ENCODE data around the gene RAB6B. TPM values are rescaled to one million over a fixed set of nuclear protein-coding genes. Genes with fewer than 3 reads are reported as not detected.

RAB6B gene
- total RNA-seq (1 to 10 TPM in 1 of 2 experiments, under 1 TPM in 1; 0.55 to 1.8 TPM), polyA plus RNA-seq (under 1 TPM; 0.34 to 0.37 TPM)

DNA sequence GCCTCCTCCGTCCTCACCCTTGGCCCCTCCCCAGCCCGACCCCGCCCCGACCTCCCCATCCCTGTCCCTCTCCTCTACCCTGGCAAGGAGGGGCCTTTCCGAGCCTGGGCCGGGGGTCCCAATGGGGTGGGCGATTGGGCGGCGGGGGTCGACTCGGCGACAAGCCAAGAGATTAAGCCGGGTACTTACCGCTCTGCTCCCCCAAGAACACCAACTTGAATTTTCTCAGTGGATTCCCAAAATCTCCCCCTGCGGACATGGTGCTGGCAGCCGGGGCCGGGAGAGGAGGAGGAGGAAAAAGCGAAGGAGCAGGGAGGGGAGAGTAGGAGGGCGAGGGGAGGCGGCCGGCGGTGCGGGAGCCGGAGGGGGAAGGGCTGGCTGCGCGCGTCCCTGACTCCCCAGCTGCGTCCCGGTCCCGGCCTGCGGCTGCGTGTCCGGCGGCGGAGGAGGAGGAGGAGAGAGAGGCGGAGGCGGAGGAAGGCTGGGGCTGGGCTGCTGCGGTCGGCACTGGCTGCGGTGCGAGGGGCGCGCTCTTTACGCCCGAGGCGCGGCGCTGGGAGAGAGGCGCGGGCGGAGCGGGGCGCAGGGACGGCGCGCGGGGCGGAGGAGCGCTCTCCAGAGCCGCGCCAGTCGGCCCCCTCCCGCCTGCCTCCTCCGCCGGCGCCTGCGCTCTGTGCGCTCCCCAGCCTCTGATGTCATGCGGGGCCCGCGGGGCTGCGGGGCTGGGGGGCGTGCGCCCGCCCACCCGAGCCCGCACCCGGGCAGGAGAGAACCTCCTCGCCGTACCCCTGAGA is at the start of gene RAB6B:
Gene RAB6B, minus strand, starts transcription at position 675 of the 794 bp plus-strand sequence. Its CDS starts 416 bp downstream, at position 259.
- Mint-ChIP-seq H3K4me3 (peak within 1 kb of the TSS in 5 of 8 donors; percentile 39 to 74 (median 48)), H3K36me3 (no peaks in the 10 kb centered on the region), H3K4me1 (peaks cover 0 to 18% (median 6%) of the 10 kb centered on the region in 4 donors), H3K27me3 (peaks cover 32 to 34% of the 10 kb centered on the region in 2 donors), H3K27ac (no peak within 1 kb of the TSS), H3K9me3 (no peaks in the 10 kb centered on the region)
- Histone ChIP-seq H3K27ac (ENCODE audit: low read depth, low read length) (no peak within 1 kb of the TSS), H3K4me1 (ENCODE audit: insufficient read depth, low read length) (no peaks in the 10 kb centered on the region), H3K4me3 (ENCODE audit: low read length in 2 of 2) (no peak within 1 kb of the TSS), H3K27me3 (ENCODE audit: insufficient read depth, low read length) (no peaks in the 10 kb centered on the region), H3K9me3 (ENCODE audit: control insufficient read depth in 1 of 2, low read length in 2 of 2) (no peaks in the 10 kb centered on the region), H3K36me3 (ENCODE audit: insufficient read depth, low read length) (no peaks in the 10 kb centered on the region)
- ChIA-PET POLR2A (ENCODE audit: partially characterized antibody) (no interaction called here), CTCF (ENCODE audit: partially characterized antibody) (no interaction called here)
- intact Hi-C loops (cut with micrococcal nuclease): no loop called here
- DNase-seq: no peak

DNA sequence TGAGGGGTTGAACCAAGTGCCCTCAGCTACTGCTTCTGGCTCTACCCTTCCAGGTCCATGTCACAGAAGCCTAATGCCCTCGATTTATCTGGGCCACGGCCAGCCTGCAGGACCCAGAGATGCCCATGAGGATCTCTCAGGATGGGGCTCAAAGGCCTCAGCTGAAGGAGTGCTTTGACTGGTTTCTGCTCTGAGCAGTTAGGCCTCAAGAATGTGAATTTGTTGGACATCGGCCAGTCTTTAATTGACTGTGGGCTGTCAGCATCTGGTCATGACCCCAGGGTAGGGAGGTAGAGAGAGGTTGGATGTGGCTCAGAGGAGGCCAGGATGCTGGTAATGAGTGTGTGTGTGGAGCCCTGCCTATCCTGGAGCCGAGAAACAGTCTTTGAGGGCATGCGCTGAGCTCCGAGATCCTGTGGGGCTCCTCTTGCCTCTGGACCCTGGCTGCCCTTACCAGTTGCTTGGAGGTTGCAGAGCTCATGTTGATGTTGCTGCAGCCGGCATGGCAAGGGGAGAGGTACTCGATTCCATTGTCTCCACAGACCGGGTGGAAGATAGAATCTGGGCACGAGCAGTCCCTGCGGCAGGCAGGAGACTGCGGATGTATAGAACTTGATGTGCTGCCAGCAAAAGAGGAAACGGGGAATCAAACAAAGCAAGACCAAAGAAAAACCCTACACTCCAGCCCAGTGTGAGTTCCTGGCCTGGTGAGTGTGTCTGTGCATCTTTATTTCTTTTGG is 49.1 kb upstream of the RAB6B start:
- Mint-ChIP-seq H3K27me3 (peaks cover 2 to 9% of the 10 kb centered on the region in 2 donors), H3K4me1 (peaks cover 3 to 7% (median 6%) of the 10 kb centered on the region in 4 donors), H3K4me3 (no peak overlapping the region), H3K9me3 (no peaks in the 10 kb centered on the region), H3K36me3 (no peaks in the 10 kb centered on the region), H3K27ac (no peak overlapping the region)
- no peak for DNase-seq
- POLR2A ChIA-PET (ENCODE audit: partially characterized antibody): no interaction called here
- CTCF ChIA-PET (ENCODE audit: partially characterized antibody): interaction anchor here (0.6 to 1.5 kb wide), 3 partner anchors 17 to 695 kb away, joined by 3 read pairs; no protein-coding TSS in a partner anchor
- Histone ChIP-seq H3K27ac (ENCODE audit: low read depth, low read length) (no peak overlapping the region), H3K9me3 (ENCODE audit: control insufficient read depth in 1 of 2, low read length in 2 of 2) (no peaks in the 10 kb centered on the region), H3K4me3 (ENCODE audit: low read length in 2 of 2) (no peak overlapping the region), H3K27me3 (ENCODE audit: insufficient read depth, low read length) (no peaks in the 10 kb centered on the region), H3K36me3 (ENCODE audit: insufficient read depth, low read length) (no peaks in the 10 kb centered on the region), H3K4me1 (ENCODE audit: insufficient read depth, low read length) (no peaks in the 10 kb centered on the region)
- intact Hi-C loops (cut with micrococcal nuclease): no loop called here

DNA sequence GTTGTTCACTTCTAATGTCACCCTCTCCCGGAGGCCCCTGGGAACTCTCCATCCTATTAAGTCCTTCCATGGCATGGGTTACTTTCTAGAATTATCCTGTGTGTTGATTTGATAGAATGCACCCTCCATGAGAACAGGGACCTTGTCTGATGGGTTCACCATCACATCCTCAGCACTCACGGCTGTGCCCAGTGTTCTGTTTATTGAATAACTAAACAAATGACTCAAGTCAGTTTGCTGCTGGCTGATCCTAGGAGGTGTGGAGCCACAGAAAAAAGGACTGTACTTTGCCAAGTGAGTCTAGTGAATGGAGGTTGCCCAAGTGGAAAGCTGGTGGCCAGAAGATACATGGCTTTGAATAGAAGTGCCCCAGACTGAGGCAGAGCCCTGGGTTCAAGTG is 48.5 kb upstream of the RAB6B start:
- Histone ChIP-seq H3K36me3 (ENCODE audit: insufficient read depth, low read length) (no peaks in the 10 kb centered on the region), H3K27ac (ENCODE audit: low read depth, low read length) (no peak overlapping the region), H3K27me3 (ENCODE audit: insufficient read depth, low read length) (no peaks in the 10 kb centered on the region), H3K4me1 (ENCODE audit: insufficient read depth, low read length) (no peaks in the 10 kb centered on the region), H3K9me3 (ENCODE audit: control insufficient read depth in 1 of 2, low read length in 2 of 2) (no peaks in the 10 kb centered on the region), H3K4me3 (ENCODE audit: low read length in 2 of 2) (no peak overlapping the region)
- CTCF ChIA-PET (ENCODE audit: partially characterized antibody): interaction anchor here (1.1 kb wide), 1 partner anchor 16 kb away, joined by 3 read pairs; no protein-coding TSS in a partner anchor
- DNase-seq: no peak
- no peak overlapping the region for H3K4me3 Mint-ChIP-seq
- H3K9me3 Mint-ChIP-seq: no peaks in the 10 kb centered on the region
- POLR2A ChIA-PET (ENCODE audit: partially characterized antibody): no interaction called here
- no peaks in the 10 kb centered on the region for H3K36me3 Mint-ChIP-seq
- no peak overlapping the region for H3K27ac Mint-ChIP-seq
- H3K27me3 Mint-ChIP-seq: peaks cover 5 to 9% of the 10 kb centered on the region in 2 donors
- intact Hi-C loops (cut with micrococcal nuclease): no loop called here
- peaks cover 3 to 7% (median 6%) of the 10 kb centered on the region in 4 donors for H3K4me1 Mint-ChIP-seq

DNA sequence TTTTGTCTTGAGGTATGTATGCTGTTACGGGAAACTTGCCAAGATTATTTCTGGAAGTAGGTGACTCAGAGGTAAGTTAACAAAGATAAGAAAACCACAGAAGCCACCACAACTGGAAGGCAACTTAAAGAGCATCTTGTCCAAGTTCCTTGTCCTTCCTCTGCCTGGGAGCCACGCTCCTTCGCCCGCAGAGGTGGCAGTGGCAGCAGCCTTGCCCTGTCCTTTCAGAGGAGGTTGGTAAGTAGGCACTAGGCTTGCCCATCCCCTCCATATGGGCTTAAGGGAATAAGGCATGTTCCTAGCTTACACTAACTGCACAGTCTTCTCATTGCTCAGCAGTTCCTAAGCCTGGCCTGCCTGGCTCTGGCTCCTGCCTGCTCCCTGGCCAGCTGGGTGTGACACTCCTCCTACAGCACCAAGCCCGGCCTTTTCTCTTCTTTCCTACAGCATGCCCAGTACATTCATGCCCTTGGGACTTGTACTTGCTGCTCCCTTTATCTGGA is 48.0 kb upstream of the RAB6B start:
- CTCF ChIA-PET (ENCODE audit: partially characterized antibody): interaction anchor here (1.1 kb wide), 1 partner anchor 16 kb away, joined by 3 read pairs; no protein-coding TSS in a partner anchor
- intact Hi-C loops (cut with micrococcal nuclease): no loop called here

DNA sequence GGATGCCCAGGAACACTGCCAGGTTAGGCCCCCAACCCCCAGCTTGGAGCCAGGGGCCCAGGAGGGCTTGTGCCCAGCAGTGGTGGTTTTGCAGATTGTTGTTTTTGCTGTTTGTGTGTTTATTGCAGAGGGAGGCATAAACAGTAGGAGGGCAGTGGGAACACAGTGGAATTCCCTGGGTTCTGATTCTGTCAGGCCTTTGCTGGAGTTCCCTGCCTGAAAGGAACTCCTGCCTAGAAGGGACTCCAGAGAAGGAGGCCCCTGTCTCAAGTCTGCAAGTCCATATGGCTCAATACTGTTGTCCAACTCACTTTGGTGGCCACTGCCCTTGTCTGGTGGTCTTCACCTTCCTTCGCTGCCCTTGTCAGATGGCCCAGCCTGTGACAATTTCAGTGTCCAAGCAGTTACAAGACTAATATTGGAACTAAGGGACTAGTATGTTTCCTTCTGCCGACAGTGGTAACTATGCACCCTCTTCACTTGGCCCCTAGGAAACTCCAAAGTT is 47.4 kb upstream of the RAB6B start:
- H3K4me3 ChIP-seq (ENCODE audit: low read length in 2 of 2): no peak overlapping the region
- H3K27me3 ChIP-seq (ENCODE audit: insufficient read depth, low read length): no peaks in the 10 kb centered on the region
- Mint-ChIP-seq H3K36me3 (no peaks in the 10 kb centered on the region), H3K27me3 (peaks cover 5 to 9% of the 10 kb centered on the region in 2 donors), H3K4me3 (no peak overlapping the region), H3K4me1 (peaks cover 3 to 7% (median 6%) of the 10 kb centered on the region in 4 donors), H3K27ac (no peak overlapping the region), H3K9me3 (no peaks in the 10 kb centered on the region)
- CTCF ChIA-PET (ENCODE audit: partially characterized antibody): no interaction called here
- no peaks in the 10 kb centered on the region for H3K4me1 ChIP-seq (ENCODE audit: insufficient read depth, low read length)
- H3K36me3 ChIP-seq (ENCODE audit: insufficient read depth, low read length): no peaks in the 10 kb centered on the region
- DNase-seq: no peak
- H3K27ac ChIP-seq (ENCODE audit: low read depth, low read length): no peak overlapping the region
- POLR2A ChIA-PET (ENCODE audit: partially characterized antibody): no interaction called here
- intact Hi-C loops (cut with micrococcal nuclease): no loop called here
- no peaks in the 10 kb centered on the region for H3K9me3 ChIP-seq (ENCODE audit: control insufficient read depth in 1 of 2, low read length in 2 of 2)

More for the DNA sequence above, 48.0 kb upstream of the RAB6B start:
- no peaks in the 10 kb centered on the region for H3K4me1 ChIP-seq (ENCODE audit: insufficient read depth, low read length)
- no peaks in the 10 kb centered on the region for H3K36me3 Mint-ChIP-seq
- DNase-seq: no peak
- no peaks in the 10 kb centered on the region for H3K9me3 Mint-ChIP-seq
- no peak overlapping the region for H3K27ac Mint-ChIP-seq
- H3K4me3 Mint-ChIP-seq: no peak overlapping the region
- no peak overlapping the region for H3K4me3 ChIP-seq (ENCODE audit: low read length in 2 of 2)
- H3K4me1 Mint-ChIP-seq: peaks cover 3 to 7% (median 6%) of the 10 kb centered on the region in 4 donors
- no peaks in the 10 kb centered on the region for H3K9me3 ChIP-seq (ENCODE audit: control insufficient read depth in 1 of 2, low read length in 2 of 2)
- peaks cover 5 to 9% of the 10 kb centered on the region in 2 donors for H3K27me3 Mint-ChIP-seq
- H3K27ac ChIP-seq (ENCODE audit: low read depth, low read length): no peak overlapping the region
- H3K27me3 ChIP-seq (ENCODE audit: insufficient read depth, low read length): no peaks in the 10 kb centered on the region
- no peaks in the 10 kb centered on the region for H3K36me3 ChIP-seq (ENCODE audit: insufficient read depth, low read length)
- POLR2A ChIA-PET (ENCODE audit: partially characterized antibody): no interaction called here

DNA sequence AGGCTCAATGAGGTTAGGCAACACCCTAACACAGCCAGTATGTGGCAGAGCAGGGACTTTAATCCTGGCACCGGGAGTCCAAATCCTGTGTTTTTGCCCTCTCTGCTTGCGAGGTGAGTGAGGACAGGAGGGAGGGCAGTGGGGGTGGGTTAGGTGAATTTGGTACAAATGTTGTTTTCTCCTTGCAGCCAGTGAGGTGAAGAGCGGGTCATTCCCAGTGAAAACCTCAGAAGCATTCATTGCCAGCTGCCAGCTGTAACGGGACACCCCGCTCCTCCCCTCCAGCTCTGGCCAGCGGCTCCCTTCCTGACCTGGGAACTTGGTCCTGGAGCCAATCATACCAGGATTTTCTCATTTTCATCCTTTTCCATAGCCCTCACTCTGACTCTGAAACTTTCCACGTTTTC is 45.7 kb upstream of the RAB6B start:
- Histone ChIP-seq H3K9me3 (ENCODE audit: control insufficient read depth in 1 of 2, low read length in 2 of 2) (no peaks in the 10 kb centered on the region), H3K36me3 (ENCODE audit: insufficient read depth, low read length) (no peaks in the 10 kb centered on the region), H3K27me3 (ENCODE audit: insufficient read depth, low read length) (no peaks in the 10 kb centered on the region), H3K27ac (ENCODE audit: low read depth, low read length) (no peak overlapping the region), H3K4me1 (ENCODE audit: insufficient read depth, low read length) (no peaks in the 10 kb centered on the region), H3K4me3 (ENCODE audit: low read length in 2 of 2) (no peak overlapping the region)
- Mint-ChIP-seq H3K9me3 (no peaks in the 10 kb centered on the region), H3K4me1 (peaks cover 3 to 7% (median 5%) of the 10 kb centered on the region in 4 donors), H3K36me3 (no peaks in the 10 kb centered on the region), H3K27ac (no peak overlapping the region), H3K4me3 (no peak overlapping the region), H3K27me3 (peaks cover 5 to 9% of the 10 kb centered on the region in 2 donors)
- ChIA-PET CTCF (ENCODE audit: partially characterized antibody) (no interaction called here), POLR2A (ENCODE audit: partially characterized antibody) (no interaction called here)
- intact Hi-C loops (cut with micrococcal nuclease): no loop called here
- no peak for DNase-seq

DNA sequence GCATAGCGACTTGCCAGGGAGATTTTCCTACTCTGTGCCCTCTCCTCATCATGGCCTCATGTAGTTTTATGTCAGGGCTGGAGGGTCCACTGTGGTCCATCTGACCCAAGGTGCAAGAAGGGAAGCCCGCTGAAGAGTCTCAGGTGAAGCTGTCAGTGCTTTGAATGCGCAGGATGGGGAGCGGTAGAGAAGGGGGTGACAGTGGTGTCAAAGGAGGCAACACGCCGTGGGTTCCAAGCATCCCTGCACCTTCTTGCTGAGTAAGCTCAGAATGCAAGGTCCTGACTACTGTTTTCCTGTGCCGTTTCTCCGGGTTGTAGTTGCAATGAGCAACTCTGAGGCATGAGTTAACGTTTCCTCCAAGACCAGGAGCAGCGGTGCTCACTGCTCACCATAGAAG is 44.9 kb upstream of the RAB6B start:
- no peaks in the 10 kb centered on the region for H3K9me3 Mint-ChIP-seq
- Histone ChIP-seq H3K36me3 (ENCODE audit: insufficient read depth, low read length) (no peaks in the 10 kb centered on the region), H3K9me3 (ENCODE audit: control insufficient read depth in 1 of 2, low read length in 2 of 2) (no peaks in the 10 kb centered on the region), H3K4me1 (ENCODE audit: insufficient read depth, low read length) (no peaks in the 10 kb centered on the region), H3K4me3 (ENCODE audit: low read length in 2 of 2) (no peak overlapping the region), H3K27ac (ENCODE audit: low read depth, low read length) (no peak overlapping the region), H3K27me3 (ENCODE audit: insufficient read depth, low read length) (no peaks in the 10 kb centered on the region)
- no peak overlapping the region for H3K27ac Mint-ChIP-seq
- H3K4me1 Mint-ChIP-seq: peaks cover 3 to 7% (median 5%) of the 10 kb centered on the region in 4 donors
- DNase-seq: no peak
- POLR2A ChIA-PET (ENCODE audit: partially characterized antibody): no interaction called here
- H3K27me3 Mint-ChIP-seq: peaks cover 5 to 9% of the 10 kb centered on the region in 2 donors
- no peak overlapping the region for H3K4me3 Mint-ChIP-seq
- H3K36me3 Mint-ChIP-seq: no peaks in the 10 kb centered on the region
- intact Hi-C loops (cut with micrococcal nuclease): no loop called here
- CTCF ChIA-PET (ENCODE audit: partially characterized antibody): no interaction called here
